CD1c-positive myeloid dendritic cell (primary cell): ENCODE measurements around the gene SNCG.
"Not testable (repeated sequence)": the region's sequence is repeated elsewhere in the genome, so short reads cannot be mapped to it uniquely, and the experiment has no call there.

Experiments used
- DNase-seq: peaks from one replicate; pipeline ENCODE4 v3.0.0-alpha.2; 2016; ENCODE audit errors: extremely low spot score

Gene SNCG

DNA sequence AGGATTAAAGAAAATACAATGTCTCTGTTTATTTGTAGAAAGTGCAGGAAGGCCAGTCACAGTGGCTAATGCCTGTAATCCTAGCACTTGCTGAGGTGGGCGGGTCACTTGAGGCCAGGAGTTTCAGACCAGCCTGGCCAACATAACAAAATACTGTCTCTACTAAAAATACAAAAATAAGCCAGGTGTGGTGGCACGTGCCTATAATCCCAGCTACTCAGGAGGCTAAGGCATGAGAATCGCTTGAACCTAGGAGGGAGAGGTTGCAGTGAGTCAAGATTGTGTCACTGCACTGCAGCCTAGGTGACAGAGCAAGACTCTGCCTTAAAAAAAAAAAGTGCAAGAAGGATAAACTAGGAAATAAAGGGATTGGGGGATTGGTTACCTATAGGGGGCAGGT is 20.1 kb downstream of the SNCG start:
- not testable (repeated sequence) for DNase-seq

DNA sequence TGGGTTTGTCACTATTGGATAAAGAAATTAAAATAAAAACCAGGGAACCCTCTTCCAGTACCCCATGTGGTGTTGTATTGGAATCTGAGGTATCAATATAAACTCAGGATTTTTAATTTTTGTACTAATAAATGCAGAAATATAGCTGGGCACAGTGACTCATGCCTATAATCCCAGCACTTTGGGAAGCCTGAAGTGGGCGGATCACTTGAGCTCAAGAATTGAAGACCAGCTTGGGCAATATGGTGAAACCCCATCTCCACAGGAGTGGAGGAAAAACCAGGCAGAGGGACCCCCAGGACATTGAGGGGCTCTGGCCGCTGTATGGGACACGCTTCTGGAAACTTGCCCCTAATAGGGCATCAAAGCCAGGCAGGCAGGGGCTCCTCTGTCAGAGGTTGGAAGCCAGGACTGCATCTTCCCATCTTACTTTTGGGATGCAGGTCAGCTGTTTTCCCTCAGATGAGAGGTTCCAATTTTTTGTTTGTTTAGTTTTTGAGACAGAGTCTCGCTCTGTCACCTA is 21.0 kb downstream of the SNCG start:
- no peak for DNase-seq

DNA sequence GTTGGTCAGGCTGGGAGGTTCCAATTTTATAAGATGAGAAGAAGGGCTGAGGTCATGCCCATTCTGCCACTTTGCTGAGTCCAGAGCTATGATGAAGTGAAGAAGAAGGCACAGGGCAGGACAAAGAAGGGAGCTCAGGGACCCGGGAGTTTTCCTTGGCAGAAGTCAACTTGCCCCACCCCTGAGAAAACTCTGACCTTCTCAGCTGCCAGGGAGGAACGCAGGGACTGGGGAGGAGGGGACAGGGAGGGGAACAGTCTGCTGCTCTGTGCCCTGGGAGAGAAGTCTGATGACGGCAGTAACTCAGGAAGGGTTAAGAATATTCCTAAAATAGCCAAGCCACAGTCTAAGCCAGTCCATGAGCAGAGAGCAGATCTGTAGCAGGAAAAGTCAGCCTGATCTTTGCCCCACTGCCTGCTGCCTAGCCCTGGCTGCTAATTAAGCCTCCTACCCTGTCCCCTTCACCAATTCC is 21.6 kb downstream of the SNCG start:
- no peak for DNase-seq

DNA sequence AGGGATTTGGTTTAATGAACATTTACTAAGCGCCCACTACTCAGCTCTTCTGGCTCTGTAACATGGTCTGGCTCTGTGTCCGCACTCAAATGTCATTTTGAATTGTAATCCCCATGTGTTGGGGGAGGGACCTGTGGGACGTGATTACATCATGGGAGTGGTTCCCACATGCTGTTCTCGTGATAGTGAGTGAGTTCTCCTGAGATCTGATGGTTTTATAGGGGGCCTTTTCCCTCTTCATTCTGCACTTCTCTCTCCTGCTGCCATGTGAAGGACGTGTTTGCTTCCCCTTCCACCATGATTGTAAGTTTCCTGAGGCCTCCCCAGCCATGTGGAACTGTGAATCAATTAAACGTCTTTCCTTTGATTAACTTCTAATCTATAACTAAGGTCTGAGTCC is 22.6 kb downstream of the SNCG start:
- DNase-seq = not testable (repeated sequence)

DNA sequence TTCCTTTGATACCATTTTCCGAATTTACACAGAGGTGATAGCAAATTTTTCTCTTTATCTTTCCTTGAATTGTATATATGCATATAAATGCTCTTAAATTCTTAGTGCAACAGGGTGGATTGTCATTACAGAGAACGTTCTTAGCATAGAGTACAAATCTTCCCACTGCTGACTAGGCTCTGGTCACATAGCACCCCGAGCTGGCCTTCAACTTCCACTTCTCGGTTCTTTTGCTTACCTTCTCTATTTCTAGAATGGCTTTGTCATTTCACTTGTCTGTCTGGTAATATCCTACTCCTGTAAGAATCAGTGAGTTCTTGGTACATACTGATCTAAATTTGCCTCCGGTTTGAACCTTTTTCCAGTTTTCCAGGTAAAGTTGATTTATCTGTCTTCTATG is 23.3 kb downstream of the SNCG start:
- no peak for DNase-seq

DNA sequence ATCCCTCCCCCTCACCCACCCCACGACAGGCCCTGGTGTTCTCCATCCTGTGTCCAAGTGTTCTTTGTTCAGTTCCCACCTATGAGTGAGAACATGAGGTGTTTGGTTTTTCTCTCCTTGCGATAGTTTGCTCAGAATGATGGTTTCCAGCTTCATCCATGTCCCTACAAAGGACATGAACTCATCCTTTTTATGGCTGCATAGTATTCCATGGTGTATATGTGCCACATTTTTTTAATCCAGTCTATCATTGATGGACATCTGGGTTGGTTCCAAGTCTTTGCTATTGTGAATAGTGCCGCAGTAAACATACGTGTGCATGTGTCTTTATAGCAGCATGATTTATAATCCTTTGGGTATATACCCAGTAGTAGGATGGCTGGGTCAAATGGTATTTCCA is 26.1 kb downstream of the SNCG start:
- DNase-seq = not testable (repeated sequence)

DNA sequence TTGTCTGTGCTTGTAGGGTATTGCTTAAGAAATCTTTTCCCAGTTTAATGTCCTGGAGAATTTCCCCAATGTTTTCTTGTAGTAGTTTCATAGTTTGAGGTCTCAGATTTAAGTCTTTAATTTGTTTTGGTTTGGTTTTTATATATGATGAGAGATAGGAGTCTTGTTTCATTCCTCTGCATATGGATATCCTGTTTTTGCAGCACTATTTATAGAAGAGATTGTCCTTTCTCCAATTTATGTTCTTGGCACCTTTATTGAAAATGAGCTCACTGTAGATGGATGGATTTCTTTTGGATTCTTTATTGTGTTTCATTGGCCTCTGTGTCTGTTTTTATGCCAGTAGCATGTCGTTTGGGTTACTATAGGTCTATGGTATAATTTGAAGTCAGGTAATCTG is 30.1 kb downstream of the SNCG start:
- no peak for DNase-seq

DNA sequence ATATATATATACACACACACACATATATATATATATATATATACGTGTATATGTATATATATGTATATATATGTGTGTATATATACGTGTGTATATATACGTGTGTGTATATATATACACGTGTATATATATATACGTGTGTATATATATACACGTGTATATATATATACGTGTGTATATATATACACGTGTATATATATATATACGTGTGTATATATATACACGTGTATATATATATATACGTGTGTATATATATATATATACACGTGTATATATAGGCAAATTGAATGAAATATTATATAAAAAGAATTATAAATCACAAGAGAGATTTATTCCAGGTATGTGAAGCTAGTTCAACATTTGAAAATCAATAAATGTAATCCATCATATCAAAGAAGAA is 33.0 kb downstream of the SNCG start:
- DNase-seq = not testable (repeated sequence)

DNA sequence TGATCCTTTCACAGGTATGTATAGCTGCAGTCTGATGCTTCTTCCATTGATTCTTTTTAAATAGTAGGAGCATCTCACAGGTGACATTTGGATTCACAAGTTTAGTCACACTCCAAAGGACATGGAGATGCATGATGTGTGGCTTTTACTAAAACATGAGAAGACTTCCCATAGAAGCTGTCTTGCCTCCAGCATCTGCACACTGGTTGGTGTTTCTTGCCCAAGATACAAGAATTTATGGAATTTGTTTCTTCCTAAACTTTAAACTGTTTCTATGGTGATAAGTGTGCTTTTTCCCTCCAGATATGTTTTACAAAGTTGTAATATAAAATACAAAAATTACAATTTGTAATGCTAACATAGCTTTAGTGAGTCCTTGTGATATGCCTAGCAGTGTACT is 34.1 kb downstream of the SNCG start:
- DNase-seq = no peak

DNA sequence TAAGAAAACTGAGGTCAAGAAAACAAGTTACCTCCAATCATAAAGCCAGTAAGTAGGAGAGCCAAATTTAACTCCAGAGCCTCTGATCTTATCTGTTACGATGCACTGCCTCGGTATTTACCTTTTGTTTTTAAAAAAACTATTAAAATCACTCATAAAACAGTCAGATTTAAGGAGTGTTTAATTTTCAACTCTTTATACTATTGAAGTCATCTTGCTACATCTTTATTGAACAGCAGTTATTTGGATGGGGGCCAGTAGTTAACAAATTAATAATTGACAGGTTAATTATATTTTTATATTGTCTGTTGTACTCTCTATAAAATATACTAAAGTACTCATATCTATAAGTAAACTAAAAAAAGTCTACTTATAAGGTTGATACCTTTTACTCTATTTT is 34.5 kb downstream of the SNCG start:
- no peak for DNase-seq

DNA sequence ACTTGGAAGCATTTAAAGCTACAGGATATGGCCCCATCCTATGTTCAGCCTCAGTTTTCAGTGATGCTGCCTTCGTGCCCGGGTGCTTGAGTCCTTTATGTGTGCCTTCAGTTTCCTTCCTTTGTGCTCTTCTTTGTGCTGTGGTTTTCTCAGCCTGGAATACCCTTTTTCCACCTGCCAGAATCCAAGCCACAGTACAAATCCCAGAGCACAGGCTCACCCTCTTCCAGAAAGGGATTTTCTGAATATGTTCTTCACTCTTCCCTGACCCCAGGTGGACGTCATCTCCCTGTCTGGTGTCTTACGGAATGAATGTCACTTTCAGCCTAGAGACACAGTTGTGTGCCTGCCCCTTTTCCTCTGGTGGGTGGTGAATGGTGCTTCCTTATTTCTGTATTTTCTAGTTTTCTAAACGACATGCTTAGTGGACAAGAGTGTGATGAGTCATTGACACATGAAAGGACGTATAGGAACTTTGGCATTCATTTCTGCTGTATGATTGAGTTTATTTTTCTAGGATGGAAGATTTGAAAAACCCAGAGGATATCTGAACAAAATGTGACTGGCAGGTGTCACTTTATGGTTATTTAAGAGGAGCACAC is 41.5 kb downstream of the SNCG start:
- peak; percentile 81 for DNase-seq

DNA sequence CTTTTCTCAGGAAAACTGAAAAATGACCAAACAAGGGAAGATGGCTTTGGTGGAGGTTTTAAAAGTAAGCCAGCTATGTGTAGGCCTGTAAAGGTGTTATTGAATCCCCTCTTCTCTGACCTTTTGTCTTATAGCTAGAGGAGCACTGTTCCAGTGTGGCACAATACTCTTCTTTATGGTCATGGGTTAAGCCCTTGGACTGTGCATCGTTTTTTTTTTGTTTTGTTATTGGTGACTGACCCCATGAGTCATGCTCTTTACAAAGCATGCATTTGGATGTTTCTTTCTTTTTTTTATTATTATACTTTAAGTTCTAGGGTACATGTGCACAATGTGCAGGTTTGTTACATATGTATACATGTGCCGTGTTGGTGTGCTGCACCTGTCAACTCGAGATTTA is 42.1 kb downstream of the SNCG start:
- peak; percentile 51 for DNase-seq

DNA sequence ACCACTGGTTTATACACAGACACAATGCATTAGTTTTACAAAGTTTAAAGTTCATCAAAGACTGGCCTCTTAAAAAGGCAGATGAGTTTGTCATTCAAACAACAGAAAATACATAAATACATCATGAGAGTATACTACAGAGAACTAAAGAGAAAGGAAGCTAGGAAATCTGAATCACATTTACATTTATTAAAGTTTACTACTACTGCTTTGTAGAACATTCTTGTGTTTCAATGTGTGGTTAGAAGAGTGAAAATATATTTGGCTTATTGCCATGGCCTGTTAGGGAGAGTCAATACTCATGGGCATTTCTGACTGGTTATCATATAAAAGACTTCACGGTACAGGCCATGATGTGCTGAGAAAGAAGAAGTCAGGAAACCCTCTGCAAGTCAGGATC is 48.7 kb downstream of the SNCG start:
- not testable (repeated sequence) for DNase-seq

DNA sequence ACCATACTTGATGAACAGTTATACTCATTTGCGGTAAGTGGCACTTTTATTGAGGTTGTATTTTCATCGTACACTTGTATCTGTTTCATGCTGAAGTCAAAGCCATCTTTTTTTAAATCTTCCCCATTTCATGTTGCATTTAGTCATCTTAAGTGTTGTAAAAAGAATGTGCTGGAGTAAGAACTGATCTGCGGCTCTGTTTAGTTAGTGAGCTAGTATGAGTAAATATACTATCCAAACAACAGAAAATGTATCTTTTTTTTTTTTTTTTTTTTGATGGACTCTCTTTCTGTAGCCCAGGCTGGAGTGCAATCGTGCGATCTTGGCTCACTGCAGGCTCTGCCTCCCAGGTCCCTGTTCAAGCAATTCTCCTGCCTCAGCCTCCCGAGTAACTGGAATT is 49.3 kb downstream of the SNCG start:
- DNase-seq = not testable (repeated sequence)

DNA sequence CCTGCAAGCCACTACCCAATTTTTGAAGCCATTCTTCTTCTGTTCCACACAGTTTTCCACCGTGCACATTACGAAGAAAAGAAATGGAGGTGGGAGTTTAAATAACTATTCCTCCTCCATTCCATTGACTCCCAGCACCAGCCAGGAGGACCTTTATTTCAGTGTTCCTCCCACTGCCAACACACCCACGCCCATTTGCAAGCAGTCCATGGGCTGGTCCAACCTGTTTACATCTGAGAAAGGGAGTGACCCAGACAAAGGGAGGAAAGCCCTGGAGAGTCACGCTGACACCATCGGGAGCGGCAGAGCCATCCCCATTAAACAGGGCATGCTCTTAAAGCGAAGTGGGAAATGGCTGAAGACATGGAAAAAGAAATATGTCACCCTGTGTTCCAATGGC is 49.9 kb downstream of the SNCG start:
- not testable (repeated sequence) for DNase-seq

DNA sequence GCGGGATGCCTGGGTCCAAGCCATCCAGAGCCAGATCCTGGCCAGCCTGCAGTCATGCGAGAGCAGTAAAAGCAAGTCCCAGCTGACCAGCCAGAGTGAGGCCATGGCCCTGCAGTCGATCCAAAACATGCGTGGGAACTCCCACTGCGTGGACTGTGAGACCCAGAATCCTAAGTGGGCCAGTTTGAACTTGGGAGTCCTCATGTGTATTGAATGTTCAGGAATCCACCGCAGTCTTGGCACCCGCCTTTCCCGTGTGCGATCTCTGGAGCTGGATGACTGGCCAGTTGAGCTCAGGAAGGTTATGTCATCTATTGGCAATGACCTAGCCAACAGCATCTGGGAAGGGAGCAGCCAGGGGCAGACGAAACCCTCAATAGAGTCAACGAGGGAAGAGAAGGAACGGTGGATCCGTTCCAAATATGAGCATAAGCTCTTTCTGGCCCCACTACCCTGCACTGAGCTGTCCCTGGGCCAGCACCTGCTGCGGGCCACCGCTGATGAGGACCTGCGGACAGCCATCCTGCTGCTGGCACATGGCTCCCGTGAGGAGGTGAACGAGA is 50.8 kb downstream of the SNCG start:
- not testable (repeated sequence) for DNase-seq
